NB4 (cell line): ENCODE results near the gene SPOCK3.

Experiments used
- DNase-seq: peaks from one replicate; pipeline ENCODE4 v3.0.0; 2010; ENCODE audit warnings: low read depth
- H3K4me3 ChIP-seq: one replicate; pipeline ENCODE4 v1.5.1; 2011; ENCODE audit warnings: mild to moderate bottlenecking, low read depth, low read length, moderate library complexity
- CTCF ChIP-seq: IDR thresholded peaks from one replicate; pipeline ENCODE4 v1.5.1; 2012; ENCODE audit warnings: low read depth, low read length
- MYC ChIP-seq: IDR thresholded peaks from 2 replicates; pipeline ENCODE4 v1.6.1; 2011; ENCODE audit warnings: low read depth, low read length
- POLR2A ChIP-seq: IDR thresholded peaks from 2 replicates; pipeline ENCODE4 v1.6.1; 2011; ENCODE audit warnings: mild to moderate bottlenecking; ENCODE audit not compliant: insufficient read length; ENCODE audit errors: extremely low read depth
- TF ChIP-seq, protein P1 (sequence below): IDR thresholded peaks from 2 replicates; pipeline ENCODE4 v1.6.1; 2011; ENCODE audit warnings: low read depth, low read length

Gene SPOCK3

GRCh38 chr4:167117273-167117672 is 117.0 kb downstream of the SPOCK3 start:
- DNase-seq = no peak
- no peak overlapping the region for H3K4me3 ChIP-seq
- TF ChIP-seq MYC = no peak
- TF ChIP-seq, protein P1, sequence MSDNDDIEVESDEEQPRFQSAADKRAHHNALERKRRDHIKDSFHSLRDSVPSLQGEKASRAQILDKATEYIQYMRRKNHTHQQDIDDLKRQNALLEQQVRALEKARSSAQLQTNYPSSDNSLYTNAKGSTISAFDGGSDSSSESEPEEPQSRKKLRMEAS = no peak
- no peak for TF ChIP-seq CTCF
- TF ChIP-seq POLR2A = no peak

DNA sequence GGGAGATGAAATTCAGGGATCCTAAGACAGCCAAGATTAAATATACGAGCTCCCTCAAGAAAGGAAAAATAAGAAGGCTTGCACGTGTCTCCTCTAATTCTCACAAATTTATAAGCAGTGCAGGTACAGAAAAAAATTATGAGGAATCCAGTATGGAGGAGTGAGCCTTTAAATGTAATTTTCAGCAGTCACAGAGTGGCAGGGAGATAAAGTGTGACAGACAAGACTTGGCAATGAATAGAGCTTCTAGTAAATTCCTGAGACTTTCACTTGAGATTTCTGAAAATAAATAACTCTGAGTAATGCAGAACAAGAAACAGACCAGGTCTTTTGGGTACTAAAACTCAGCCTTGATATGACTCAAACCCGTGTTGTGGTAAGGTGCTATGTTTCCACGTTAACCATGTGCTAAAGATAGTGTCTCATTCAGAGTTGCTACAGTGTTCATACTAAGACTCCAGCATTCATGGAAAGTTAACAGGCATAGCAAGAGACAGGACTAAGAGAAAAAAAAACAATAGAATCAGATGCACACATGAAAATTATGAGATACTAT is 119.8 kb downstream of the SPOCK3 start:
- no peak overlapping the region for H3K4me3 ChIP-seq
- DNase-seq = no peak
- no peak for TF ChIP-seq MYC
- TF ChIP-seq, protein P1 = no peak
- no peak for TF ChIP-seq CTCF
- no peak for TF ChIP-seq POLR2A

DNA sequence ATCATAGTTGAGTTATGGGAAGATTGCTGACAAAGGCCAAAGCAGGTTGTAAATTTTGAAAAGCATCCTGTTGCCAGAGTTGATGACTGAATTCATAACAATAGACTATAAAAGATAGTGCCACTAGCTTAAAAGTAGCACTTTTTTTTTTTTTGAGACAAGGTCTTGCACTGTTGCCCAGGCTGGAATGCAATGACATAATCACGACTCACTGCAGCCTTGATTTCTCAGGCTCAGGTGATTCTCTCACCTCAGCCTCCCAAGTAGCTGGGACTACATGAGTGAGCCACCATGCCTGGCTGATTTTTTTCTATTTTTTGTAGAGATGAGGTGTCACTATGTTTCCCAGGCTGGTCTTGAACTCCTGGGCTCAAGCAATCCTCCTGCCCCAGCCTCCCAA is 122.7 kb downstream of the SPOCK3 start:
- no peak for TF ChIP-seq MYC
- TF ChIP-seq, protein P1 = no peak
- no peak for TF ChIP-seq CTCF
- no peak for TF ChIP-seq POLR2A
- DNase-seq = no peak
- H3K4me3 ChIP-seq = no peak overlapping the region

DNA sequence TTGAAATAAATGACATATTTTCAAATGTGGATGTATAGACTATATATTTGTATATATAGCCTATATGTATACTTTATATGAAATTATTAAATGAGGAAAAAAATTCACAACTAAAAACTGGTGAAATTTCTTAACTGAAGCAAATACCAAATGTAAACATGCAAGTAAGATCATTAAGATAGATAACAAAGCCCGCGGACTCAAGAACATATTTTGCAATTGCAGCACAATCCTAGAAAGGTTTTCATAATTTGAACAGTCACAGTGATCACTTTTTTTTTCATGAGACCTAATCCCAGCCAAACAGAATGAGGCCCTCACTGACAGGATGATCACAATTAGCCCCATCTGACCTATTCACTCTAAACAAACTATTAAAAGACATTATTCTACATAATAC is 123.2 kb downstream of the SPOCK3 start:
- H3K4me3 ChIP-seq = no peak overlapping the region
- DNase-seq = no peak
- TF ChIP-seq, protein P1 = no peak
- TF ChIP-seq CTCF (no peak), MYC (no peak), POLR2A (no peak)

DNA sequence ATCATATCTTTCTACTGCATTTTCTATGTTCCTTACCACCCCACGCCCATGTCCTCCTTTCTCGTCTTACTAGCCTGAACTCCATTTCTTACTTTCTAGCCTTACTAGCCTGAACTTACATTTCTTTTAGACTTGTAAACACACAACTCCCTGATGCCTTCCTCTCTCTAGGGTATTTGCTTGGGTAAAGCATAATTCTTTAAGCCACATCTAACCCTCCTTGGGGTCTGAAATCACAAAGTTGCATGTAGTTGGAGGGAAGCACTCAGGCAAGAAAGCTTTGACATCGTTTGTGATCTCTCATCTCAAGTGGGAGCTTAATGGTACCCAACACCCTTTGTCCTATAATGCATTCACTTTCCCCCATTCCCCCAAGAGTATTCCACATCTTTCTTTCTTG is 124.4 kb downstream of the SPOCK3 start:
- no peak for DNase-seq
- TF ChIP-seq POLR2A (no peak), CTCF (no peak), MYC (no peak)
- TF ChIP-seq, protein P1 = no peak
- no peak overlapping the region for H3K4me3 ChIP-seq

DNA sequence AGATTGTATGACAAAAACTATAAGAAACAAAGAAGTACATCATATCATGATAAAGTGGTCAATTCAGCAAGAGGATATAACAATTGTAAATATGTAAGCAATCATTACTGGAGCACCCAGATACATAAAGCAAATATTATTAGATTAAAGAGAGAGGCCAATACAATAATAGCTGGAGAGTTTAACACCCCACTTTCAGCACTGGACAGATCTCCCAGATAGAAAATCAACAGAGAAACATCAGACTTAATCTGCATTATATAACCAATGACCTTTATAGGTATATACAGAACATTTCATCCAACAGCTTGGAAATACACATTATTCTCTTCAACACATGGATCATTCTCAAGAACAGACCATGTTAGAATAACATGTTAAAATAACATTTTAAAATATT is 128.4 kb downstream of the SPOCK3 start:
- no peak for DNase-seq
- TF ChIP-seq CTCF = no peak
- TF ChIP-seq, protein P1 = no peak
- TF ChIP-seq POLR2A = no peak
- no peak for TF ChIP-seq MYC
- H3K4me3 ChIP-seq = no peak overlapping the region
